Hepatocyte (in vitro differentiated cells): ENCODE results near the gene UBE2I. TPM values are rescaled to one million over a fixed set of nuclear protein-coding genes. Genes with fewer than 3 reads are reported as not detected.
A peak's percentile ranks its signal among the peaks of the same experiment; 100 is the strongest.
"Not testable (repeated sequence)": the region's sequence is repeated elsewhere in the genome, so short reads cannot be mapped to it uniquely, and the experiment has no call there.

Source experiments
- DNase-seq: peaks from one replicate; pipeline ENCODE4 v3.0.0-alpha.2; 2016; ENCODE audit warnings: low spot score
- H2AFZ ChIP-seq: fragments of 200-600 bp; sonication (generic); 2 replicates; pipeline ENCODE4 v1.6.0; 2016; ENCODE audit warnings: antibody characterized with exemption, mild to moderate bottlenecking
- H3K27ac ChIP-seq: fragments of 200-600 bp; sonication (generic); 2 replicates; pipeline ENCODE4 v1.5.1; 2016; ENCODE audit warnings: mild to moderate bottlenecking
- H3K27me3 ChIP-seq: fragments of 200-600 bp; sonication (generic); 2 replicates; pipeline ENCODE4 v1.6.1; 2016
- H3K36me3 ChIP-seq: fragments of 200-600 bp; sonication (generic); replicated peaks from 2 replicates; pipeline ENCODE4 v1.5.1; 2016; ENCODE audit warnings: low read depth; ENCODE audit not compliant: insufficient read depth
- H3K4me1 ChIP-seq: fragments of 200-600 bp; sonication (generic); 2 replicates; pipeline ENCODE4 v1.5.1; 2016; ENCODE audit warnings: mild to moderate bottlenecking, moderate library complexity; ENCODE audit not compliant: insufficient read depth
- H3K4me2 ChIP-seq: fragments of 200-600 bp; sonication (generic); 2 replicates; pipeline ENCODE4 v1.6.0; 2016
- H3K4me3 ChIP-seq: fragments of 200-600 bp; sonication (generic); 2 replicates; pipeline ENCODE4 v1.5.1; 2016; ENCODE audit warnings: mild to moderate bottlenecking
- H3K79me2 ChIP-seq: fragments of 200-600 bp; sonication (generic); 2 replicates; pipeline ENCODE4 v1.6.0; 2017; ENCODE audit warnings: mild to moderate bottlenecking
- H3K9me2 ChIP-seq: fragments of 200-600 bp; sonication (generic); replicated peaks from 2 replicates; pipeline ENCODE4 v1.6.0; 2017; ENCODE audit warnings: mild to moderate bottlenecking; ENCODE audit not compliant: insufficient read depth
- H3K9me3 ChIP-seq: fragments of 200-600 bp; sonication (generic); 2 replicates; pipeline ENCODE4 v1.5.1; 2016; ENCODE audit warnings: low read depth, mild to moderate bottlenecking
- H4K20me1 ChIP-seq: fragments of 200-600 bp; sonication (generic); 2 replicates; pipeline ENCODE4 v1.6.0; 2016; ENCODE audit warnings: mild to moderate bottlenecking; ENCODE audit not compliant: insufficient read depth, poor library complexity, severe bottlenecking
- CTCF ChIP-seq: fragments of 200-600 bp; sonication (generic); IDR thresholded peaks from 2 replicates; pipeline ENCODE4 v1.5.1; 2016; ENCODE audit warnings: antibody characterized with exemption, mild to moderate bottlenecking; ENCODE audit not compliant: poor library complexity
- EZH2 ChIP-seq: fragments of 200-600 bp; sonication (generic); IDR thresholded peaks from 2 replicates; pipeline ENCODE4 v1.6.1; 2016; ENCODE audit warnings: antibody characterized with exemption, mild to moderate bottlenecking, borderline replicate concordance
- EZH2phosphoT487 ChIP-seq: fragments of 200-600 bp; sonication (generic); IDR thresholded peaks from one replicate; pipeline ENCODE4 v1.6.1; 2018; ENCODE audit warnings: antibody characterized with exemption, mild to moderate bottlenecking, low read depth, moderate library complexity; ENCODE audit not compliant: unreplicated experiment, severe bottlenecking
- WGBS: methylation state at CpG from one replicate; pipeline ENCODE4 v1.1.6; 2016; ENCODE audit warnings: low lambda C conversion rate; ENCODE audit errors: missing lambda C conversion rate; 5-methylcytosine and 5-hydroxymethylcytosine counted together
- polyA plus RNA-seq: library from polyadenylated mRNA; unstranded; fragments of >200 nt; fragmentation: Nextera tagmentation; extraction: Ambion mirVana; gene quantifications from 2 replicates; pipeline ENCODE4 v1.2.1, GENCODE V29; 2016
- total RNA-seq: library from RNA; depleted of rRNA; stranded (reverse); fragments of >200 nt; gene quantifications from 2 replicates; pipeline ENCODE4 v1.2.3, GENCODE V29; 2014

The UBE2I gene
- total and polyA plus RNA-seq, 2 experiments from 2014 or later: 76.0 to 150 TPM

GRCh38 chr16:1327619-1327947 is 18.1 kb downstream of the UBE2I start:
- H3K36me3 ChIP-seq: no peaks in the 10 kb centered on the region

GRCh38 chr16:1328136-1328535 is 18.7 kb downstream of the UBE2I start:
- WGBS: 96% methylated on average over 20 of the region's 20 CpGs
- Histone ChIP-seq H3K27me3 (peaks cover 20% of the 10 kb centered on the region), H3K4me1 (peaks cover 20% of the 10 kb centered on the region)
- H2AFZ ChIP-seq, H3K27ac ChIP-seq, H3K9me2 ChIP-seq, H3K4me3 ChIP-seq, H3K79me2 ChIP-seq, H3K36me3 ChIP-seq, H3K9me3 ChIP-seq, H3K4me2 ChIP-seq, DNase-seq, H4K20me1 ChIP-seq: not testable (repeated sequence)

More at GRCh38 chr16:1327619-1327947, 18.1 kb downstream of the UBE2I start:
- Histone ChIP-seq H3K79me2 (no peaks in the 10 kb centered on the region), H3K27me3 (peaks cover 14% of the 10 kb centered on the region), H3K27ac (no peak overlapping the region), H4K20me1 (peaks cover 8% of the 10 kb centered on the region), H3K9me2 (no peaks in the 10 kb centered on the region), H3K9me3 (no peaks in the 10 kb centered on the region), H3K4me2 (no peak overlapping the region), H3K4me1 (peaks cover 14% of the 10 kb centered on the region), H3K4me3 (no peak overlapping the region), H2AFZ (no peak overlapping the region)
- WGBS: 60% methylated on average over 5 of the region's 5 CpGs
- TF ChIP-seq EZH2phosphoT487: no peak
- no peak for TF ChIP-seq EZH2
- no peak for TF ChIP-seq CTCF
- no peak for DNase-seq

- not testable (repeated sequence) for H3K4me2 ChIP-seq, H3K9me2 ChIP-seq, DNase-seq, H3K4me3 ChIP-seq, H3K79me2 ChIP-seq, H3K9me3 ChIP-seq, H3K36me3 ChIP-seq, H4K20me1 ChIP-seq, H2AFZ ChIP-seq, H3K27ac ChIP-seq
- peaks cover 26% of the 10 kb centered on the region for H3K27me3 ChIP-seq
- 96% methylated on average over 10 of the region's 10 CpGs for WGBS
- H3K4me1 ChIP-seq: peaks cover 24% of the 10 kb centered on the region
Observed at GRCh38 chr16:1328961-1329360, 19.5 kb downstream of the UBE2I start.

GRCh38 chr16:1330260-1330914 is 21.0 kb downstream of the UBE2I start:
- H3K27ac ChIP-seq: no peak overlapping the region
- no peaks in the 10 kb centered on the region for H3K9me2 ChIP-seq
- H3K4me1 ChIP-seq: peaks cover 25% of the 10 kb centered on the region
- no peak for DNase-seq
- H3K36me3 ChIP-seq: no peaks in the 10 kb centered on the region
- H3K4me3 ChIP-seq: no peak overlapping the region
- WGBS: 86% methylated on average over 16 of the region's 17 CpGs
- no peak overlapping the region for H2AFZ ChIP-seq
- no peaks in the 10 kb centered on the region for H4K20me1 ChIP-seq
- no peak overlapping the region for H3K4me2 ChIP-seq
- no peaks in the 10 kb centered on the region for H3K9me3 ChIP-seq
- no peaks in the 10 kb centered on the region for H3K79me2 ChIP-seq
- TF ChIP-seq CTCF (peak; percentile 40), EZH2 (no peak)
- peaks cover 40% of the 10 kb centered on the region for H3K27me3 ChIP-seq
